Testis (tissue), 5 donors: Measurements from ENCODE around the gene PJA2. TPM values are rescaled to one million over a fixed set of nuclear protein-coding genes. Genes with fewer than 3 reads are reported as not detected.

Experiments
- DNase-seq: peaks from one replicate; pipeline ENCODE4 v3.0.0-alpha.2; 2019
- H3K27ac ChIP-seq, 2 donors: fragments of 200-600 bp; sonication (generic); one replicate each; pipeline ENCODE4 v1.5.1; 2019
- H3K27me3 ChIP-seq: fragments of 200-600 bp; sonication (generic); one replicate; pipeline ENCODE4 v1.5.1; 2019
- H3K36me3 ChIP-seq: fragments of 200-600 bp; sonication (generic); one replicate; pipeline ENCODE4 v1.5.1; 2017; ENCODE audit warnings: low read depth; ENCODE audit errors: missing control alignments
- H3K4me1 ChIP-seq: fragments of 200-600 bp; sonication (generic); one replicate; pipeline ENCODE4 v1.5.1; 2019
- H3K4me3 ChIP-seq, 2 donors: fragments of 200-600 bp; sonication (generic); one replicate each; pipeline ENCODE4 v1.5.1; 2017 to 2019
- H3K9me3 ChIP-seq: fragments of 200-600 bp; sonication (generic); one replicate; pipeline ENCODE4 v1.5.1; 2017
- CTCF ChIP-seq, 3 experiments: fragments of 450-650 bp in 2 of 3; fragments of 200-600 bp in 1 of 3; sonication (generic) in 1 of 3; IDR thresholded peaks; one replicate each; pipeline ENCODE4 v1.5.1; 2016 to 2019; ENCODE audit warnings: antibody characterized with exemption in 3 of 3, mild to moderate bottlenecking in 2 of 3, moderate library complexity in 1 of 3
- POLR2A ChIP-seq: fragments of 450-650 bp; IDR thresholded peaks from one replicate; pipeline ENCODE4 v1.6.1; 2017; ENCODE audit warnings: antibody characterized with exemption, mild to moderate bottlenecking, moderate library complexity
- WGBS, 2 donors: methylation state at CpG; one replicate each; pipeline ENCODE4 v1.1.5; 2018; 5-methylcytosine and 5-hydroxymethylcytosine counted together
- intact Hi-C: fragments of 100-400 bp; cut with DNase I; formaldehyde crosslinking; loops from one replicate; pipeline ENCODE4 v1.15.1; 2023; ENCODE audit warnings: low total_unique reads
- long read RNA-seq, 2 donors: transcript quantifications; one replicate each; lab custom pipeline, GENCODE V29; 2026
- polyA plus RNA-seq: library from polyadenylated mRNA; stranded (reverse); fragments of 350-450 nt; fragmentation: Illumina TruSeq; extraction: RNeasy Lipid Tissue Mini Kit (QIAGEN cat#74804); gene quantifications from one replicate; pipeline ENCODE4 v1.2.3, GENCODE V29; 2014; ENCODE audit warnings: low read depth, low replicate concordance; ENCODE audit not compliant: insufficient read depth
- total RNA-seq, 2 donors: library from RNA; depleted of rRNA; stranded (reverse); fragments of >200 nt; gene quantifications; one replicate each; pipeline ENCODE4 v1.2.3, GENCODE V29; 2016

Gene PJA2
- total RNA-seq (100 to 1,000 TPM; 105 to 112 TPM), polyA plus RNA-seq (77.3 TPM)
- long read RNA-seq, donor 1, full-length matches to known transcripts = 26 of 84 reads
- long read RNA-seq, donor 1, partial matches to known transcripts = 58 of 84 reads
- long read RNA-seq, donor 1, other reads (novel, unspliced or antisense) = 0 of 84 reads
- long read RNA-seq, donor 2, full-length matches to known transcripts = 16 of 37 reads
- long read RNA-seq, donor 2, partial matches to known transcripts = 21 of 37 reads
- long read RNA-seq, donor 2, other reads (novel, unspliced or antisense) = 0 of 37 reads

GRCh38 chr5:109409844-109410388 is at the start of gene PJA2:
TSS of gene PJA2 (minus strand) at chr5:109409974. CDS start at chr5:109383433, 26,541 bp downstream.
- Histone ChIP-seq H3K9me3 (no peaks in the 10 kb centered on the region), H3K27ac (peak within 1 kb of the TSS; percentile 99), H3K27me3 (no peaks in the 10 kb centered on the region), H3K4me3 (peak within 1 kb of the TSS; percentile 89 to 91), H3K4me1 (peaks cover 20% of the 10 kb centered on the region), H3K36me3 (no peaks in the 10 kb centered on the region)
- TF ChIP-seq POLR2A (peak; percentile 59), CTCF (IDR thresholded peaks at IDR 0.05) (peak in 2 of 3 experiments; percentile 44 to 52)
- DNase-seq = peak; percentile 99
- intact Hi-C loops = no loop called here
- WGBS, 2 donors = 1% methylated on average over 36 to 40 of the region's 44 CpGs

GRCh38 chr5:109455598-109456096 is 45.9 kb upstream of the PJA2 start:
- H3K4me1 ChIP-seq = peaks cover 6% of the 10 kb centered on the region
- 45 to 52% methylated on average over 3 of the region's 3 CpGs for WGBS, 2 donors

GRCh38 chr5:109454731-109455505 is 45.1 kb upstream of the PJA2 start:
- no peaks in the 10 kb centered on the region for H3K27me3 ChIP-seq
- H3K9me3 ChIP-seq = no peaks in the 10 kb centered on the region
- H3K4me1 ChIP-seq = peaks cover 6% of the 10 kb centered on the region
- WGBS, 2 donors = 71 to 72% methylated on average over 6 of the region's 6 CpGs
- no peak for TF ChIP-seq CTCF (IDR thresholded peaks at IDR 0.05)
- no peak for TF ChIP-seq POLR2A
- no peak for DNase-seq
- no peaks in the 10 kb centered on the region for H3K36me3 ChIP-seq
- no peak overlapping the region for H3K4me3 ChIP-seq
- H3K27ac ChIP-seq = peak overlapping the region in 1 of 2 donors; percentile 15
- intact Hi-C loops = no loop called here

More at GRCh38 chr5:109455598-109456096, 45.9 kb upstream of the PJA2 start:
- DNase-seq = peak; percentile 30
- Histone ChIP-seq H3K9me3 (no peaks in the 10 kb centered on the region), H3K4me3 (no peak overlapping the region), H3K27ac (peak overlapping the region in 1 of 2 donors; percentile 15), H3K36me3 (no peaks in the 10 kb centered on the region), H3K27me3 (no peaks in the 10 kb centered on the region)
- TF ChIP-seq POLR2A (no peak), CTCF (IDR thresholded peaks at IDR 0.05) (no peak)
- intact Hi-C loops = no loop called here

GRCh38 chr5:109453251-109453650 is 43.5 kb upstream of the PJA2 start:
- intact Hi-C loops = no loop called here
- no peak overlapping the region for H3K27ac ChIP-seq
- peaks cover 6% of the 10 kb centered on the region for H3K4me1 ChIP-seq
- no peaks in the 10 kb centered on the region for H3K27me3 ChIP-seq
- DNase-seq = no peak
- no peak overlapping the region for H3K4me3 ChIP-seq
- H3K36me3 ChIP-seq = no peaks in the 10 kb centered on the region
- H3K9me3 ChIP-seq = no peaks in the 10 kb centered on the region
- TF ChIP-seq POLR2A = no peak
- TF ChIP-seq CTCF (IDR thresholded peaks at IDR 0.05) = no peak
